Large intestine (tissue), 3 donors: ENCODE measurements around the gene DCLK1. TPM values are rescaled to one million over a fixed set of nuclear protein-coding genes. Genes with fewer than 3 reads are reported as not detected.

Source experiments
- DNase-seq, 2 donors: peaks; one replicate each; pipeline versions ENCODE4 v3.0.0 to v3.0.0-alpha.2; 2013
- H3K27ac ChIP-seq: one replicate; pipeline ENCODE4 v1.5.1; 2013; ENCODE audit warnings: low read length
- H3K27me3 ChIP-seq: 2 replicates; pipeline ENCODE4 v1.6.1; 2013; ENCODE audit warnings: low read length; ENCODE audit not compliant: control insufficient read depth, insufficient read depth
- H3K36me3 ChIP-seq: 2 replicates; pipeline ENCODE4 v1.6.1; 2013; ENCODE audit warnings: low read length; ENCODE audit not compliant: control insufficient read depth, insufficient read depth
- H3K4me1 ChIP-seq: one replicate; pipeline ENCODE4 v1.6.1; 2013; ENCODE audit warnings: low read length; ENCODE audit not compliant: control insufficient read depth, insufficient read depth
- H3K4me3 ChIP-seq: one replicate; pipeline ENCODE4 v1.5.1; 2013; ENCODE audit warnings: low read length
- H3K9me3 ChIP-seq: one replicate; pipeline ENCODE4 v1.6.1; 2013; ENCODE audit warnings: mild to moderate bottlenecking, low read depth, low read length, moderate library complexity; ENCODE audit not compliant: control insufficient read depth
- WGBS: methylation state at CpG from one replicate; pipeline ENCODE4 v1.1.5; 2013; ENCODE audit warnings: low lambda C conversion rate; ENCODE audit not compliant: insufficient coverage; 5-methylcytosine and 5-hydroxymethylcytosine counted together
- polyA plus RNA-seq: library from polyadenylated mRNA; unstranded; fragments of 120-200 nt; gene quantifications from one replicate; pipeline ENCODE4 v1.2.1, GENCODE V29; 2013

DCLK1 gene
- polyA plus RNA-seq, 1 donor, result 12.2 TPM

DNA sequence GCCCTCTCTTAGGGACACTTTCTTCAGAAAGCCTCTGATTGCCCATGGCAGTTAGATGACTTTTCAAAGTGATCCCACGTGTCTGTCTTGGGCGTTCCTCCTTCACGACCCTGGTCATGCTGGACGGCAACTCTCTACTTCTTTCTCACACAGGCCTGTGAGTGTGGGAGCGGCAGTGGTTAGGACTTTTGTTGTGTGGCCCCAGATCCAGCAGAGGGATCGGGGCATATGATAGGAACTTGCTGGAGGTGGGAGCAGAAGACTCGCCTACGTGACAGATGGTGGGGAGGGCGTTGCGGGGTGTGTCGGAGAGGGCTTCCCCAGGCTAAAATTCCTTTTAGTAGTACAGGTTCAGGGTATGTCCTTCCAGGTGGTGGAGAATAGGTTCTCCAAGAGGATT lies 365.2 kb downstream of the DCLK1 start:
- no peak for DNase-seq
- no peaks in the 10 kb centered on the region for H3K27me3 ChIP-seq
- no peaks in the 10 kb centered on the region for H3K4me1 ChIP-seq
- no peak overlapping the region for H3K4me3 ChIP-seq
- no CpG with 5 or more reads among the region's 11 CpGs for WGBS
- no peak overlapping the region for H3K27ac ChIP-seq
- H3K9me3 ChIP-seq, result peaks cover 26% of the 10 kb centered on the region
- no peaks in the 10 kb centered on the region for H3K36me3 ChIP-seq

DNA sequence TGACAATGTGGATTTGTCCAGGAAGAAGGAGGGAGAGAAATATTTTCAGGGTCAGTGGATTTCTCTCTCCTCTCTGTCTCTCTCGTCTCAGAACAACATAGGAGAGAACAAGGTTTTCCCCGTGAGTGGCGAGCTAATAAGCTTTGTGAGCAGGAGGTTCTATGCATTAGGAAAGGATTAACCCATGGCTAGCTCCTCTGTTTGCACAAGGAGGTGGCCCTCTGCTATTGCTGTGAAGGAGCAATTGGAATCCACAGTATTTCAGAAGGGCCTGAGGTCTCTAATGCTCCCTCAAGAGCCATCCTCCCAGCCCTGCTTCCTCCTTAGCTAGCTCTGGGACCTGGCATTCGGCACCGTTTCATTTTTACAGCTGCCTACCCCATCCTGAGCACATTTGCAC lies 365.8 kb downstream of the DCLK1 start:
- no peaks in the 10 kb centered on the region for H3K27me3 ChIP-seq
- H3K36me3 ChIP-seq, result no peaks in the 10 kb centered on the region
- no peaks in the 10 kb centered on the region for H3K4me1 ChIP-seq
- H3K4me3 ChIP-seq, result no peak overlapping the region
- peaks cover 26% of the 10 kb centered on the region for H3K9me3 ChIP-seq
- no peak for DNase-seq
- no CpG with 5 or more reads among the region's 5 CpGs for WGBS
- H3K27ac ChIP-seq, result no peak overlapping the region

DNA sequence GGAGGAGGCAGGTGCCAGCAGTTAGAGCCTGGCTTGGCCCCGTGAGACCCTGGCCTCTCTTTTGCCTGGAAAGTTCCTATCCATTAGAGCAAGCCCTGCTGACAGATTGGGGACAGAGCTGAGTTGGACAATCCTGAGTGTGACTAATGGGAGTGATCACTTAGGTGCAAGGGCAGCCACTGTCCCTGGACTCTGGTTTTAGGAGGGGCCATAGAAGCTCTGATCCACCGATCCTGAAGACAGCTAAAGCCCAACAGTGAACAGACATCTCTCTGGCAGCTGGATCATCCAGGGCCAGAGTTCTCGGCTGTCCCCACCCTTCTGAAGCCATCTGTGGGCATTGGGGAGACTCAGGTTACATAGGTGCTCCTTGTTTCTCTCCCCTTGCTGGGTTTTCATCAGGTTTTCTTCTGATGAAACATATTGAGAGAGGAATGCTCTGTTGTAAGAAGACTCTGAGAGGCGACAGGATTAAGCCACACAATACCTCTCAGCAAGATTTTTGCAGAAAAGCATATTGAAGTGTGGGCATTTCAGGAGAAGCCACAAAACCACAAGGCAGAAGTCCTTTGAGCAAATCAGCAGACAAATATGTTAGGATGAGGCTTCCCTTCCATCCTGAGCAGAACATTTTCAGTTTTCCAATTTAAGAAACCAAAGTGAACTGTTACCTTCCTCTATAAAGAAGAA lies 366.7 kb downstream of the DCLK1 start:
- no peaks in the 10 kb centered on the region for H3K4me1 ChIP-seq
- H3K27me3 ChIP-seq, result no peaks in the 10 kb centered on the region
- H3K27ac ChIP-seq, result no peak overlapping the region
- no CpG with 5 or more reads among the region's 4 CpGs for WGBS
- peaks cover 26% of the 10 kb centered on the region for H3K9me3 ChIP-seq
- no peaks in the 10 kb centered on the region for H3K36me3 ChIP-seq
- no peak overlapping the region for H3K4me3 ChIP-seq
- no peak for DNase-seq

DNA sequence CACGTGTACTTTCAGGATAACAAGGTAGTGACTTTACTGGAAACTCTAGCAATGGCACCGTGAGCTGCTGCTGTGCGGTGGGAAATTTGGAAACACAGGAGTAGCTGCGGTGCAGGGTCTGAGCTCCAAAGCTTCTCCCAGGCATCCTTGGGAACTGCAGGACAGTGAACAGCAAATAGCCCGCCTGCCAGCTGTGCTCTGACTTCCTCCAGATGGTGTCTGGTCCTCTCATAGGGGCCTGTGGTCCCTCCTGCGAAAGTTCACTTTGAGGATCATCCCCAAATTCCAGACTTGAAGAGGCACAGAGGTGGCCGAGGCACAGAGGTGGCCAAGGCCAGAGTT lies 367.4 kb downstream of the DCLK1 start:
- H3K36me3 ChIP-seq, result no peaks in the 10 kb centered on the region
- no peaks in the 10 kb centered on the region for H3K27me3 ChIP-seq
- no peak overlapping the region for H3K4me3 ChIP-seq
- 80% methylated on average over 2 of the region's 7 CpGs for WGBS
- no peak overlapping the region for H3K27ac ChIP-seq
- H3K9me3 ChIP-seq, result peaks cover 26% of the 10 kb centered on the region
- no peak for DNase-seq
- H3K4me1 ChIP-seq, result no peaks in the 10 kb centered on the region

DNA sequence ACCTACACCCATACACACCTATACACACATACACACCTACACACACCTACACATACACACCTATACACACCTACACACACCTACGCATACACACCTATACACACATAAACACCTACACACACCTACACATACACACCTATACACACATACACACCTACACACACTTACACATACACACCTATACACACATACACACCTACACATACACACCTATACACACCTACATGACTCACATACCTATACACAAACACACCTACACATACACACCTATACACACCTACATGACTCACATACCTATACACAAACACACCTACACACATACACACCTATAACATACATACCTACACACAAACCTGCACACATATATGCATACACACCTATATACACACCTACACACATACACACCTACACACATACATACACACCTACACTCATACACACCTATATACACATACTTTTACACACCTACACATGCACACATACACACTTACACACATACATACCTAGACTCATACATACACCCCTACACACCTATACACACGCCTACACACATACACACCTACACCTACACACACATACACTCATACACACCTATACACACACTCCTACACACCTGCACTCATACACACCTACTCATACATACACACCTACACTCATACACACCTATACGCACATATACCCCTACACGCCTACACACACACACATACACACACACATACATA lies 368.0 kb downstream of the DCLK1 start:
- H3K27ac ChIP-seq, result no peak overlapping the region
- peaks cover 26% of the 10 kb centered on the region for H3K9me3 ChIP-seq
- H3K4me1 ChIP-seq, result no peaks in the 10 kb centered on the region
- H3K4me3 ChIP-seq, result no peak overlapping the region
- no peak for DNase-seq
- 40% methylated on average over 2 of the region's 4 CpGs for WGBS
- H3K27me3 ChIP-seq, result no peaks in the 10 kb centered on the region
- no peaks in the 10 kb centered on the region for H3K36me3 ChIP-seq

DNA sequence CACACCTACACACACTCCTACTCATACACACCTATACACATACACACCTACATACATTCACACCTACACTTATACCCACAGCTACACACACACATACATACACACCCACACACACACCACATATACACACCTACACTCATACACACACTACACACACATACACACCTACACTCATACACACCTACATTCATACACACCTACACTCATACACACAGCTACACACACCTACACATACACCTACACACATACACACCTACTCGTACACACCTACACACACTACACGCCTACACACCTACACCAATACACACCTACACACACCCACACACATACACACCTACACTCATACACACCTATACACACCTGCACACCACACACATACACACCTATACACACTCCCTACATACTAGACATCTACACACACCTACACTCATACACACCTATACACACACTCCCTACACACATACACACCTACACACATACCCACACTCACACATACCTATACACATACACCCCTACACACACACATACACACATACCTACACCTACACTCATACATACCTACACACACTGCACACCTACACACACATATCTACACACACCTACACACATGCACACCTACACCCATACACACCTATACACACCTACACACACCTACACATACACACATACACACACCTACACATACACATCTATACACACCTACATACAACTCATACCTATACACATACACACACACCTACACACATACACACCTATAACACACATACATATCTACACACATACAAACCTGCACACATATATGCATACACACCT lies 369.5 kb downstream of the DCLK1 start:
- Histone ChIP-seq H3K4me3 (no peak overlapping the region), H3K27me3 (no peaks in the 10 kb centered on the region), H3K4me1 (no peaks in the 10 kb centered on the region), H3K27ac (no peak overlapping the region), H3K9me3 (peaks cover 26% of the 10 kb centered on the region), H3K36me3 (no peaks in the 10 kb centered on the region)
- no peak for DNase-seq
- no CpG with 5 or more reads among the region's 2 CpGs for WGBS

DNA sequence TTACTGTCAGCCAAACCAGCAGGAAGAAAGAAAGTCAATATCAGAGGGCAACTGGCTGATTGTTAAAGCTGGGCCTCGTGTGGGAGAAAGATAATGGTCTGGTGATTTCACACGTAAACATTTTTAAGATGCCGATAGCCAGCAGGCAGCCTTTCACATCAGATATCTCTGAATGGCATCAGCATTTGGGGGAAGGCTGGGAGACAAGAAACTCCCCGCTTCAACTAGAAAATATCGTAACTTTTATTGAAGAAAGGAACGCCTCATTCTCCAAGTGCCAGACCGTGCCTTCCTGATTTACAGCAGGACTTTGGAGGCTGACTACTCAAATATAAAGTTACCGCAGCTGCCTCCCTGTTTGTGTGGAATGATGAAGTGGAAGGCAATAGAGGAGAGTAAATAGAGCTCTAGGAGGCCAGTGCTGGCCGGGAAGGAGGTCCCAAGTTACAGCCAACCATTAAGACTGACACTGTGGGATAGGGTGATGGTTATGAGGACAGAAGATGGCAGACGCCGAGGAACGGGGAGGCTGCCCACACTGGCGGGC lies 370.4 kb downstream of the DCLK1 start:
- WGBS, result no CpG with 5 or more reads among the region's 13 CpGs
- DNase-seq, result no peak
- Histone ChIP-seq H3K9me3 (peaks cover 26% of the 10 kb centered on the region), H3K4me3 (no peak overlapping the region), H3K27ac (no peak overlapping the region), H3K36me3 (no peaks in the 10 kb centered on the region), H3K4me1 (no peaks in the 10 kb centered on the region), H3K27me3 (no peaks in the 10 kb centered on the region)

DNA sequence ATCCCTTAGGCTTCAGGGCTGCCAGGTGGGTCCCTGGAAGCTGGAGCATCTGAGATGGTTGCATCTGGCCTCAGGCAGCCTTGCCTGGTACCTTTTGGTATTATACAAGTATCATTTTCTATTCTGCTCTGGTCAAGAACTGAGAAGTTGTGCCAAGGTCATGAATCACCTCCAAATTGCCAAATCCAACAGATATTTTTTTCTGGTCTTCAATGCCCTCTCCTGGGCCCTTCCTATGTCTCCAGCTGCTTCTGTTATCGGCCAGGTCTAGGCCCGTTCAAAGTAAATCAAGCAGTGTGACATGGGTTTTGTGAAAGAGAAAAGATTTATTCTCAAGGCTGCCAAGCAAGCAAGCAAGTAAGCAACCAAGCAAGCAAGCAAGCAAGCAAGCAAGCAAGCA lies 383.6 kb downstream of the DCLK1 start:
- H3K27me3 ChIP-seq, result no peaks in the 10 kb centered on the region
- no peaks in the 10 kb centered on the region for H3K36me3 ChIP-seq
- H3K27ac ChIP-seq, result no peak overlapping the region
- H3K9me3 ChIP-seq, result no peaks in the 10 kb centered on the region
- H3K4me1 ChIP-seq, result no peaks in the 10 kb centered on the region
- DNase-seq, result no peak
- no CpG with 5 or more reads among the region's 2 CpGs for WGBS
- no peak overlapping the region for H3K4me3 ChIP-seq

DNA sequence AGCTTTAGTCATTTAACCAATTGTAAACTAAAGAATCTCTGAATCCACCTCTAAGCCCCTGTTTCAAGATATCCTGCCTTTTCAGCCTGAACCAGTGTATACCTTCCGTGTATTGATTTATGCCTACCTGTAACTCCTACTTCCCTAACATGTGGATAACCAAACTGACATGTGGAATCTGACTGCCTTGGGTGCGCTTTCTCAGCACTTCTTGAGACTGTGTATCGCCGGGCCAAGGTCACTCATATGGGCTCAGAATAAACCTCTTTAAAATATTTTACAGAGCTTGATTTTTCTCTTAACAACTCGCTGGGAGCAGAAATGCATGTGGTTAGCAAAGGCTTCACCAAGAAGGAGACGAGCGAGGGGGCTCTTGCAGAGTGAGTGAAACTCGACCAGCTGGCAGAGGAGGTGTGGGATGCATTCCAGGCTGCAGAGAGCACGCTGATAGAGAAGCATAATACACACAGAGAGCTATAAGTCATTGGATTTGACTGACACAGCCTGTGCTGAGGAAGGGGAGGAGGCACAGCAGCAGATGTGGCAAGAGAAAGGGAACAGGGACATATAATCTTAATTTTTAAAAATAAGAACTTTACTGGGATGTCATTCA lies 386.5 kb downstream of the DCLK1 start:
- Histone ChIP-seq H3K36me3 (no peaks in the 10 kb centered on the region), H3K9me3 (no peaks in the 10 kb centered on the region), H3K4me3 (no peak overlapping the region), H3K27me3 (no peaks in the 10 kb centered on the region), H3K4me1 (no peaks in the 10 kb centered on the region), H3K27ac (no peak overlapping the region)
- WGBS, result no CpG with 5 or more reads among the region's 9 CpGs
- DNase-seq, result no peak

DNA sequence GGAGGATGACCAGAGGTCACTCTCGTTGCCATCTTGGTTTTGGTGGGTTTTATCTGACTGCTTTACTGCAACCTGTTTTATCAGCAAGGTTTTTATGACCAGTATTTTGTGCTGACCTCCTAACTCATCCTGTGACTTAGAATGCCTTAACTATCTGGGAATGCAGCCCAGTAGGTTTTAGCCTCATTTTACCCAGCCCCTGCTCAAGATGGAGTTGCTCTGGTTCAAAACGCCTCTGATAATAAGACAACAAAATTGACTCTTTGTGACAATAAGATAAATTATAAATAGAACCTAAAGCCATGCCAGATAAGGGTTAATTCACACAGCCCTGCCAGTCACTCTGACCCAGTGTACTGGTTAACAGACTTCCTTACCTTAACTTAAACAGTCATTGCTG lies 387.0 kb downstream of the DCLK1 start:
- no peaks in the 10 kb centered on the region for H3K4me1 ChIP-seq
- no peaks in the 10 kb centered on the region for H3K36me3 ChIP-seq
- no CpG with 5 or more reads among the region's 2 CpGs for WGBS
- H3K4me3 ChIP-seq, result no peak overlapping the region
- H3K27me3 ChIP-seq, result no peaks in the 10 kb centered on the region
- no peaks in the 10 kb centered on the region for H3K9me3 ChIP-seq
- no peak for DNase-seq
- H3K27ac ChIP-seq, result no peak overlapping the region
